Colonic mucosa (tissue), 4 donors: ENCODE data around the gene NEK3. TPM values are rescaled to one million over a fixed set of nuclear protein-coding genes. Genes with fewer than 3 reads are reported as not detected.
"Not testable (repeated sequence)": the region's sequence is repeated elsewhere in the genome, so short reads cannot be mapped to it uniquely, and the experiment has no call there.

ENCODE experiments used
- DNase-seq: peaks from one replicate; pipeline ENCODE4 v3.0.0-alpha.2; 2020
- H3K27ac ChIP-seq: fragments of 200-600 bp; one replicate; pipeline ENCODE4 v1.8.0; 2021
- H3K27me3 ChIP-seq: fragments of 200-600 bp; one replicate; pipeline ENCODE4 v1.8.0; 2021
- H3K36me3 ChIP-seq: fragments of 200-600 bp; one replicate; pipeline ENCODE4 v1.8.0; 2021
- H3K4me1 ChIP-seq: fragments of 200-600 bp; one replicate; pipeline ENCODE4 v1.8.0; 2021; ENCODE audit warnings: mild to moderate bottlenecking
- H3K4me3 ChIP-seq: fragments of 200-600 bp; one replicate; pipeline ENCODE4 v1.8.0; 2021
- H3K9ac ChIP-seq, 2 donors: one replicate each; pipeline ENCODE4 v1.7.0; 2013; ENCODE audit warnings: control low read depth in 2 of 2, low read depth in 2 of 2, low read length in 2 of 2
- H3K9me3 ChIP-seq: fragments of 200-600 bp; one replicate; pipeline ENCODE4 v1.8.0; 2021
- CTCF ChIP-seq: fragments of 200-600 bp; IDR thresholded peaks from one replicate; pipeline ENCODE4 v1.8.0; 2022; ENCODE audit warnings: antibody characterized with exemption, mild to moderate bottlenecking
- intact Hi-C: fragments of 100-400 bp; cut with DNase I; formaldehyde crosslinking; loops from one replicate; pipeline ENCODE4 v1.14.1; 2022
- total RNA-seq, 2 donors: library from RNA; stranded (reverse); fragmentation: NEBNext Ultra II Directional in 1 of 2; extraction: Animal tissue kit (Norgen Biotek cat#: 25700) in 1 of 2; gene quantifications; one replicate each; pipeline ENCODE4 v1.2.1, GENCODE V29; 2021
- donor health status: healthy.
- donor health status: DM: no; HTN: no; CAD: no.
- donor health status: DM: no; HTN: no; CAD: no.

NEK3 gene
- total RNA-seq, 2 donors from 2014 or later: 27.8 to 35.8 TPM

GRCh38 chr13:52179925-52180324 lies 20.5 kb upstream of the NEK3 start:
- H3K9ac ChIP-seq: no peak overlapping the region
- no peak for TF ChIP-seq CTCF
- peaks cover 4% of the 10 kb centered on the region for H3K4me1 ChIP-seq
- intact Hi-C loops: no loop called here
- no peak overlapping the region for H3K4me3 ChIP-seq
- no peak for DNase-seq
- H3K27me3 ChIP-seq: no peaks in the 10 kb centered on the region
- no peak overlapping the region for H3K27ac ChIP-seq
- no peaks in the 10 kb centered on the region for H3K9me3 ChIP-seq
- H3K36me3 ChIP-seq: no peaks in the 10 kb centered on the region

GRCh38 chr13:52177276-52177675 lies 17.9 kb upstream of the NEK3 start:
- Histone ChIP-seq H3K9ac (no peak overlapping the region), H3K27me3 (no peaks in the 10 kb centered on the region), H3K27ac (no peak overlapping the region), H3K36me3 (peaks cover 3% of the 10 kb centered on the region), H3K9me3 (no peaks in the 10 kb centered on the region), H3K4me3 (no peak overlapping the region), H3K4me1 (peaks cover 4% of the 10 kb centered on the region)
- no peak for TF ChIP-seq CTCF
- intact Hi-C loops: no loop called here
- DNase-seq: no peak

- intact Hi-C loops, H3K36me3 ChIP-seq, H3K27ac ChIP-seq, H3K9me3 ChIP-seq, DNase-seq, H3K27me3 ChIP-seq, H3K4me1 ChIP-seq, H3K9ac ChIP-seq, H3K4me3 ChIP-seq: not testable (repeated sequence)
Observed at GRCh38 chr13:52173970-52174369, 14.6 kb upstream of the NEK3 start.

- TF ChIP-seq CTCF: no peak
- Histone ChIP-seq H3K36me3 (peaks cover 3% of the 10 kb centered on the region), H3K27me3 (no peaks in the 10 kb centered on the region), H3K9ac (no peak overlapping the region), H3K4me3 (no peak overlapping the region), H3K27ac (no peak overlapping the region), H3K4me1 (no peaks in the 10 kb centered on the region), H3K9me3 (no peaks in the 10 kb centered on the region)
- intact Hi-C loops: no loop called here
- DNase-seq: no peak
Observed at GRCh38 chr13:52173373-52173772, 14.0 kb upstream of the NEK3 start.

GRCh38 chr13:52171686-52172085 lies 12.3 kb upstream of the NEK3 start:
- H3K36me3 ChIP-seq, H3K9me3 ChIP-seq, H3K4me1 ChIP-seq, H3K27ac ChIP-seq, DNase-seq, H3K4me3 ChIP-seq, H3K27me3 ChIP-seq, H3K9ac ChIP-seq, intact Hi-C loops: not testable (repeated sequence)

- intact Hi-C loops, H3K36me3 ChIP-seq, DNase-seq: not testable (repeated sequence)
Observed at GRCh38 chr13:52170828-52171391, 11.5 kb upstream of the NEK3 start.

GRCh38 chr13:52169839-52170238 lies 10.4 kb upstream of the NEK3 start:
- no peak overlapping the region for H3K9ac ChIP-seq
- H3K27me3 ChIP-seq: no peaks in the 10 kb centered on the region
- TF ChIP-seq CTCF: no peak
- no peak overlapping the region for H3K4me3 ChIP-seq
- no peak for DNase-seq
- no peaks in the 10 kb centered on the region for H3K4me1 ChIP-seq
- H3K36me3 ChIP-seq: peaks cover 2% of the 10 kb centered on the region
- no peaks in the 10 kb centered on the region for H3K9me3 ChIP-seq
- intact Hi-C loops: no loop called here
- no peak overlapping the region for H3K27ac ChIP-seq

More at GRCh38 chr13:52170828-52171391, 11.5 kb upstream of the NEK3 start:
- H3K27ac ChIP-seq, H3K27me3 ChIP-seq, H3K9ac ChIP-seq, H3K4me1 ChIP-seq, H3K4me3 ChIP-seq, H3K9me3 ChIP-seq: not testable (repeated sequence)
